Measurements from ENCODE around the gene FAM228B.

DNA sequence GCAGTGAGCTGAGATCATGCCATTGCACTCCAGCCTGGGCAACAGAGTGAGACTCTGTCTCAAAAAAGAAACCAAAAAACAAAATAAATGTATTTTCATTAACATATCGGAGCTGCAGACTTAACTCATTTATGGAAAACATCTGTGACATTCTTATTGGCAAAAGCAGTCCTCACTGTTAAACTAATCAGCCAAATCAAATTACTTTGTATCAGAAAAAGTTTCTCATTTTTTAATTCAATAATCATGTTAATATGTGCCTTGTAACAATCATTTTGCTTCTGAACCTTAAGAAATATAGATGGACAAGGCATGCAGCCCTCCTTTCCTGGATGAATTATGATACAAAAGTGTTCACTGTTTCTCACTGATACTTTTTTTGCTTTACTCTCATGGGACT, 20.6 kb upstream of the FAM228B start:
- TF ChIP-seq POLR2A (IDR thresholded peaks at IDR 0.05) (no peak), POLR2AphosphoS5 (IDR thresholded peaks at IDR 0.05) (no peak)
